GM23248 (cell line): Measurements from ENCODE around the gene TRAPPC11. TPM values are rescaled to one million over a fixed set of nuclear protein-coding genes. Genes with fewer than 3 reads are reported as not detected.
"Not testable (repeated sequence)": the region's sequence is repeated elsewhere in the genome, so short reads cannot be mapped to it uniquely, and the experiment has no call there.

ENCODE experiments used
- DNase-seq: peaks from one replicate; pipeline ENCODE4 v3.0.0-alpha.2; 2015
- H2AFZ ChIP-seq: fragments of 200-600 bp; sonication (generic); 2 replicates; pipeline ENCODE4 v1.6.1; 2016; ENCODE audit warnings: antibody characterized with exemption
- H3F3A ChIP-seq: fragments of 200-600 bp; sonication (generic); 2 replicates; pipeline ENCODE4 v1.6.1; 2016; ENCODE audit warnings: mild to moderate bottlenecking, antibody characterized with exemption, mixed run types; ENCODE audit not compliant: insufficient read depth
- H3K27ac ChIP-seq: fragments of 200-600 bp; sonication (generic); 2 replicates; pipeline ENCODE4 v1.5.1; 2016; ENCODE audit warnings: mild to moderate bottlenecking
- H3K27me3 ChIP-seq: fragments of 200-600 bp; sonication (generic); replicated peaks from 2 replicates; pipeline ENCODE4 v1.6.1; 2016; ENCODE audit warnings: mild to moderate bottlenecking; ENCODE audit not compliant: insufficient read depth
- H3K36me3 ChIP-seq: fragments of 200-600 bp; sonication (generic); 2 replicates; pipeline ENCODE4 v1.6.1; 2016; ENCODE audit warnings: low read depth, mild to moderate bottlenecking
- H3K4me1 ChIP-seq: fragments of 200-600 bp; sonication (generic); 2 replicates; pipeline ENCODE4 v1.6.1; 2016; ENCODE audit warnings: mild to moderate bottlenecking; ENCODE audit not compliant: insufficient read depth
- H3K4me2 ChIP-seq: fragments of 200-600 bp; sonication (generic); one replicate; pipeline ENCODE4 v1.6.1; 2016; ENCODE audit warnings: mild to moderate bottlenecking; ENCODE audit not compliant: unreplicated experiment
- H3K4me3 ChIP-seq: fragments of 200-600 bp; sonication (generic); 2 replicates; pipeline ENCODE4 v1.5.1; 2016; ENCODE audit warnings: mild to moderate bottlenecking
- H3K79me2 ChIP-seq: fragments of 200-600 bp; sonication (generic); 2 replicates; pipeline ENCODE4 v1.6.1; 2016; ENCODE audit warnings: mild to moderate bottlenecking; ENCODE audit not compliant: insufficient read depth
- H3K9ac ChIP-seq: fragments of 200-600 bp; sonication (generic); 2 replicates; pipeline ENCODE4 v1.6.1; 2016; ENCODE audit warnings: mild to moderate bottlenecking
- H3K9me2 ChIP-seq: fragments of 200-600 bp; sonication (generic); 2 replicates; pipeline ENCODE4 v1.6.1; 2016; ENCODE audit warnings: mixed run types, mild to moderate bottlenecking, moderate library complexity; ENCODE audit not compliant: insufficient read depth
- H3K9me3 ChIP-seq: fragments of 200-600 bp; sonication (generic); one replicate; pipeline ENCODE4 v1.6.1; 2017; ENCODE audit warnings: low read depth
- H4K20me1 ChIP-seq: fragments of 200-600 bp; sonication (generic); 2 replicates; pipeline ENCODE4 v1.6.0; 2016; ENCODE audit not compliant: insufficient read depth
- EZH2 ChIP-seq: fragments of 200-600 bp; sonication (generic); IDR thresholded peaks from 2 replicates; pipeline ENCODE4 v1.6.1; 2018; ENCODE audit warnings: antibody characterized with exemption, mild to moderate bottlenecking; ENCODE audit not compliant: insufficient read depth, poor library complexity, severe bottlenecking
- EZH2phosphoT487 ChIP-seq: fragments of 200-600 bp; sonication (generic); IDR thresholded peaks from 2 replicates; pipeline ENCODE4 v1.6.1; 2018; ENCODE audit warnings: antibody characterized with exemption, moderate library complexity, mild to moderate bottlenecking, low read depth; ENCODE audit not compliant: insufficient read depth
- WGBS, 2 experiments: methylation state at CpG; one replicate each; pipeline ENCODE4 v1.1.6; 2015 to 2017; ENCODE audit warnings: low lambda C conversion rate in 2 of 2, low coverage in 1 of 2; ENCODE audit errors: missing lambda C conversion rate in 2 of 2; 5-methylcytosine and 5-hydroxymethylcytosine counted together
- in situ Hi-C: fragments of 300-500 bp; cut with MboI; formaldehyde crosslinking; loops from 2 replicates; pipeline ENCODE4 v1.15.0; 2020
- polyA plus RNA-seq: library from polyadenylated mRNA; unstranded; fragments of >200 nt; fragmentation: Nextera tagmentation; extraction: Ambion mirVana; gene quantifications from 2 replicates; pipeline ENCODE4 v1.2.1, GENCODE V29; 2016
- total RNA-seq: library from RNA; depleted of rRNA; stranded (reverse); fragments of >200 nt; shearing (Covaris generic); gene quantifications from 2 replicates; pipeline ENCODE4 v1.2.3, GENCODE V29; 2014

The TRAPPC11 gene
- total and polyA plus RNA-seq, 2 experiments from 2014 or later = 17.2 to 33.9 TPM

- H4K20me1 ChIP-seq = no peaks in the 10 kb centered on the region
- H3K4me1 ChIP-seq = no peaks in the 10 kb centered on the region
- TF ChIP-seq EZH2phosphoT487 = no peak
- no peak for TF ChIP-seq EZH2
- no peak overlapping the region for H3K4me2 ChIP-seq
- no peak overlapping the region for H3K9ac ChIP-seq
- no peak overlapping the region for H2AFZ ChIP-seq
- no peaks in the 10 kb centered on the region for H3K9me3 ChIP-seq
- WGBS, 2 experiments = 48 to 49% methylated on average over 1 of the region's 1 CpG
- no peaks in the 10 kb centered on the region for H3K36me3 ChIP-seq
- H3K27me3 ChIP-seq = no peaks in the 10 kb centered on the region
- in situ Hi-C loops = no loop called here
- no peaks in the 10 kb centered on the region for H3K9me2 ChIP-seq
- DNase-seq = no peak
- H3K27ac ChIP-seq = no peak overlapping the region
- H3K79me2 ChIP-seq = no peaks in the 10 kb centered on the region
- no peak overlapping the region for H3K4me3 ChIP-seq
- no peaks in the 10 kb centered on the region for H3F3A ChIP-seq
These were observed 37.2 kb upstream of the TRAPPC11 start for GRCh38 chr4:183621875-183622274.

DNA sequence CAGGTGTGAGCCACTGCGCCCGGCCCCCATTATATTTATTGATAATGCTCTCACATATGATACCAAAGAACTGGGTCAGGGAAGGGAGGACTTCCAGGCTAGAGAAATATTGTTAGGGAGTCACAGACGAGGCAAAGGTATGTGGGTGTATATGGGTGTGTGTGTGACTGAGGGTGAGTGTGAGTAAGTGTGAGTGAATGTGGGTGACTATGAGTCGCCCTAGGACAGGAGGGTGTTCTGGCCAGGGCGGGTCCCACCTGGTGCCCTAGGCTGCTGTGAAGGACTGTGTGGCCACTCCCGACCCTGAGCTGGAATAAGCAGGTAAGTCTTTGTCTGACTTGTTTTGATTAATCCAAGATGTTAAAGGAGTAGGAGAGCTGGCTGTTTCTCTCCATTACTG is 34.5 kb upstream of the TRAPPC11 start:
- Histone ChIP-seq H3K79me2 (no peaks in the 10 kb centered on the region), H3K27me3 (no peaks in the 10 kb centered on the region), H3K4me2 (no peak overlapping the region), H4K20me1 (no peaks in the 10 kb centered on the region), H3K36me3 (no peaks in the 10 kb centered on the region), H3K9me3 (no peaks in the 10 kb centered on the region), H3K27ac (no peak overlapping the region), H2AFZ (no peak overlapping the region), H3F3A (no peaks in the 10 kb centered on the region), H3K4me3 (no peak overlapping the region), H3K4me1 (no peaks in the 10 kb centered on the region), H3K9ac (no peak overlapping the region), H3K9me2 (no peaks in the 10 kb centered on the region)
- in situ Hi-C loops = no loop called here
- 74 to 77% methylated on average over 6 of the region's 6 CpGs for WGBS, 2 experiments
- DNase-seq = no peak
- TF ChIP-seq EZH2 (no peak), EZH2phosphoT487 (no peak)

DNA sequence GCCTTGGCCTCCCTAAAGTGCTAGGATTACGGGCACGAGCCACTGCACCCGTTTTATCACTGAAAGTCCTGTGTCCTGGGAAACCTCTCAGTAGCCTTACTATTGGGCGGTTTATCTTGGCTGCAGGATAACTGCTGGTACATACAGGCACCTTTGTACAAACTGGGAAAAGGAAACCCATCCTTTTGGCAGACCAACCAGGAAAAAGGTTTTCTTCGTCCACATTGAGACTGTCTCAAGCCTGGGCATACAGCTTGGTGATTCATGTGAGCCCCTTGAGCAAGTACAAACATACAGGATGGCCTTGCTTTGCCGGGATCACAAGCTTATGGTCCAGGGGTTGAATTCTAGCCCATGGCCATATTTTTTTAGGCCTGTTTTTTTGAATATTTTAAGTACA is 32.9 kb upstream of the TRAPPC11 start:
- H2AFZ ChIP-seq = no peak overlapping the region
- no peak overlapping the region for H3K9ac ChIP-seq
- TF ChIP-seq EZH2 (no peak), EZH2phosphoT487 (no peak)
- H3F3A ChIP-seq = no peaks in the 10 kb centered on the region
- H3K9me2 ChIP-seq = no peaks in the 10 kb centered on the region
- no peaks in the 10 kb centered on the region for H3K27me3 ChIP-seq
- no peak overlapping the region for H3K4me3 ChIP-seq
- in situ Hi-C loops = no loop called here
- no peak overlapping the region for H3K4me2 ChIP-seq
- no peak for DNase-seq
- H3K4me1 ChIP-seq = no peaks in the 10 kb centered on the region
- H3K36me3 ChIP-seq = no peaks in the 10 kb centered on the region
- no peaks in the 10 kb centered on the region for H4K20me1 ChIP-seq
- H3K27ac ChIP-seq = no peak overlapping the region
- WGBS, 2 experiments = 73 to 77% methylated on average over 6 of the region's 6 CpGs
- H3K79me2 ChIP-seq = no peaks in the 10 kb centered on the region
- H3K9me3 ChIP-seq = no peaks in the 10 kb centered on the region

DNA sequence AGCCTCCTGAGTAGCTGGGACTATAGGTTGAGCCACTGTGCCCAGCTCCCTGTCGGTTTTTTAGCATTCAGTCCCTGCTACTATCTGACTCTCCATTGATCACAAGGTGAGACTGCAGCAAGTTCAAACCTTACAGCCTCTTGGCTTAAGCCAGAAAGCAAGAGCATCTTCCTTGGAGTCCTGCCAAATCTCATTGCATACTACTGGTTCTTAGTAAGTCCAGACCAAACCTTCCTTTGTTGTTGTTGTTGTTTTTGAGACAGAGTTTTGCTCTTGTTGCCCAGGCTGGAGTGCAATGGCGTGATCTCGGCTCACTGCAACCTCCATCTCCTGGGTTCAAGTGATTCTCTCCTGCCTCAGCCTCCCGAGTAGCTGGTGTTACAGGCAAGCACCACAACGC is 31.8 kb upstream of the TRAPPC11 start:
- H2AFZ ChIP-seq, H3K9me2 ChIP-seq, H4K20me1 ChIP-seq, H3K36me3 ChIP-seq, H3K4me1 ChIP-seq, H3K4me2 ChIP-seq, H3K9me3 ChIP-seq, H3K27me3 ChIP-seq, in situ Hi-C loops, H3K9ac ChIP-seq, H3F3A ChIP-seq, H3K27ac ChIP-seq, H3K79me2 ChIP-seq, H3K4me3 ChIP-seq: not testable (repeated sequence)
- peak; percentile 20 for DNase-seq
- 75 to 79% methylated on average over 5 of the region's 5 CpGs for WGBS, 2 experiments

DNA sequence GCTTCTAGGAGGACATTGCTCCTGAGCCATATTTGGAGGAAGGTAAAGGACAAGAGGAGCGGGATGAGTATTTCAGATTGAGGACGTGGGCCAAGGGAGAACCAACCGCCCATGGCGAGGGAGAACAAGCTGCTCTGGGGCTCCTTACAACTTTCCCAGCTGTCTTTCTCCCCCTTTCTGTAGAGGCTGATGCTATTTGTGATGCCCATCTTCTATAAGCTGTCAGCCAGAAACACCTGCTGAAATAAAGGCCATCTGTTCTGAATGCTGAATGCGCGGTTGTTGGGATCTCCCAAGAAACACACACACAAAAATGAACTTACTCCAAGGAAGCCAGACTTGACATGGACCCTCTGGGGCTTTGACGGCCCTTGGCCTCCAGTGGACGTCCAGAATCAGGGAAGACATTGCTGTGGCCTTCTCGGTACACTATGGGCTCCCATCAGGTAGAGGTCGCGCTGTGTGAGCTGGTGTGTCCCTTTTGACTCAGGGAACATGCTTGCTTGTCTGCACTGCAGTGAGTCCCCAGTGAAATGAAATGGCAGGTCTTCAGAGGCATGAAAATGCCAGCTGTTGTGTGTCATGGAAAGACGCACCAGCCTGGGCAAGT is 31.0 kb upstream of the TRAPPC11 start:
- H2AFZ ChIP-seq = no peak overlapping the region
- H3K9me3 ChIP-seq = no peaks in the 10 kb centered on the region
- H3F3A ChIP-seq = no peaks in the 10 kb centered on the region
- 86 to 89% methylated on average over 12 of the region's 12 CpGs for WGBS, 2 experiments
- H3K27ac ChIP-seq = no peak overlapping the region
- H3K9me2 ChIP-seq = no peaks in the 10 kb centered on the region
- TF ChIP-seq EZH2phosphoT487 (no peak), EZH2 (no peak)
- no peaks in the 10 kb centered on the region for H3K36me3 ChIP-seq
- H3K4me2 ChIP-seq = no peak overlapping the region
- DNase-seq = no peak
- H3K4me3 ChIP-seq = no peak overlapping the region
- no peaks in the 10 kb centered on the region for H3K79me2 ChIP-seq
- no peak overlapping the region for H3K9ac ChIP-seq
- in situ Hi-C loops = no loop called here
- H3K27me3 ChIP-seq = no peaks in the 10 kb centered on the region
- H4K20me1 ChIP-seq = no peaks in the 10 kb centered on the region
- no peaks in the 10 kb centered on the region for H3K4me1 ChIP-seq
